Middle frontal gyrus (tissue), 1 donor: ENCODE data around the gene SPACA1.

Experiments
- DNase-seq: peaks from one replicate; pipeline ENCODE4 v3.0.0-alpha.2; 2015; ENCODE audit warnings: low spot score; ENCODE audit errors: extremely low spot score

SPACA1 gene

DNA sequence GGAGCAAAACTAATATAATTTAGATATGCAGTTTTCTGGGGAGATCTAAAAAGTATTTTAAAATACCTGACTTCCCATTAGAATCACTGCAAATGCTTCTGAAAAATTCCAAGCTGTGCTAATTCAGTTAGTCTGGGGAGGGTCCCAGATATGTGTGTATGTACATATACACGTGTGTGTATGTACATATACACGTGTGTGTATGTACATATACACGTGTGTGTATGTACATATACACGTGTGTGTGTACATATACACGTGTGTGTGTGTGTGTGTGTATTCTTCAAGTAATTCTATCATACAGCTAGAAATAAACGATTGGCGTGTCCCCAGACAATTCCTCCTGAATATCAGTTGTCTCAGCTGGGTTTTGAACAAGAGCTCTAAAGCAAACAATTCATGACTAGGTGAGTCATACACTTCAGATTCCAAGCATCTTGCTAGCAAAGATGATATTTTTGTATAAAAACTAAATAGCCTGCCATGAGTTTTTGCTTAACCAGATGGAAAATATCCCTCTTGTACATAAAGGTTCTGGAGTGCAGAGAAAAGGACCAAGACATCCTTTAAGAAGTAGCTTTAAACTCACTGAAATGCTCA, 58.2 kb downstream of the SPACA1 start:
- DNase-seq: no peak

GRCh38 chr6:88107241-88107640, 59.6 kb downstream of the SPACA1 start:
- no peak for DNase-seq

GRCh38 chr6:88111991-88112390, 64.3 kb downstream of the SPACA1 start:
- no peak for DNase-seq

DNA sequence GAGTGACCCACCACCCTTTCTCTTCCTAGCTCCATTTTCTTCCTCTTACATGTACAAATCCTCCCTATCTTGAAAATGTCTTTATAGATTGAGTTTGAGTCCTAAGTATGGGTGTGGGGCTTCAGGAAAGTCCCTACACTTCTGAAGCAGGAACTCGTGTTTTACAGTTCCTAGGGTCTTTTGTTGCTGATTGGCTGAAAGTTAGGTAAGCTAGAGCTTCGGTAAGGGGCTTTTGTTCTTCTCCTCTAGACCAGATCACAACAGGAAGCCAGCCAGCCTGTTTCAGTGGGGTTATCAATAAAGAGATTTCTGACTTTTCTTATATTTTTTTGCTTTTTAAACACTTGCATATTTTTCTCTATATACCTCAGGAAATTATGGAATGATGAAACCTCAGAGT, 67.2 kb downstream of the SPACA1 start:
- no peak for DNase-seq

GRCh38 chr6:88115307-88115706, 67.7 kb downstream of the SPACA1 start:
- DNase-seq: no peak

DNA sequence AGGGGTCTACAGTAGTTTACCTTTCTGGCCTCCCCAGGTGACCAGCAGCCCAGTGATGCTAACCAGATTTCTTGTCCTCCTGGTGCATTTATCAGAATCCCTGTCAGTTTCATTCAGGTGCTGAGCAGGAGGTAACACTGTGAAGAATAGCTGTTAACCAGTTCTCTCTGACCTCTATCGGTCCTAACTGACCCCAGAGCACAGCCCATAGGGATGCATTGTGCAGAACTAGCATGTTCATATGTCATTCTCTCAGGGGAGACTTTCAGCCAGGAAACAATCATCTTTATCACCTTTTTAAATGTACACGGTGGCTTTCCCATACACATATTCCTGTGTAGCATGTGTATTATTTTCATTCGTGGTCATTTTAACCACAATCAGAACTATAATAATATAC, 68.6 kb downstream of the SPACA1 start:
- no peak for DNase-seq
